Right atrium auricular region (tissue), 2 donors: ENCODE results near the gene AATF. TPM values are rescaled to one million over a fixed set of nuclear protein-coding genes. Genes with fewer than 3 reads are reported as not detected.
A peak's percentile ranks its signal among the peaks of the same experiment; 100 is the strongest.

Experiments used
- DNase-seq: peaks from one replicate; pipeline ENCODE4 v3.0.0-alpha.2; 2019; ENCODE audit warnings: low spot score
- H3K27ac ChIP-seq, 2 donors: fragments of 200-600 bp; sonication (generic); 1 replicate in 1 of 2; 2 replicates in 1 of 2; pipeline ENCODE4 v1.5.1; 2016 to 2019
- H3K27me3 ChIP-seq, 2 donors: fragments of 200-600 bp; sonication (generic); one replicate each; pipeline versions ENCODE4 v1.5.1 to v1.6.0; 2017 to 2019
- H3K36me3 ChIP-seq: fragments of 200-600 bp; sonication (generic); one replicate; pipeline ENCODE4 v1.5.1; 2016
- H3K4me1 ChIP-seq, 2 donors: fragments of 200-600 bp; sonication (generic); one replicate each; pipeline versions ENCODE4 v1.5.1 to v1.6.0; 2017 to 2019
- H3K4me3 ChIP-seq, 2 donors: fragments of 200-600 bp; sonication (generic); 1 replicate in 1 of 2; 2 replicates in 1 of 2; pipeline ENCODE4 v1.5.1; 2017 to 2019; ENCODE audit warnings: mild to moderate bottlenecking in 1 of 2, moderate library complexity in 1 of 2
- H3K9me3 ChIP-seq, 2 donors: fragments of 200-600 bp; sonication (generic); one replicate each; pipeline ENCODE4 v1.5.1; 2019
- total RNA-seq, 2 donors: library from RNA; depleted of rRNA; stranded (reverse); fragments of >200 nt; gene quantifications; one replicate each; pipeline ENCODE4 v1.1.0, GENCODE V29; 2016
- TF ChIP-seq, protein P1 (sequence below), 2 donors: fragments of 200-600 bp; sonication (generic); IDR thresholded peaks; one replicate each; pipeline ENCODE4 v1.5.1; 2019; ENCODE audit warnings: antibody characterized with exemption in 2 of 2

Gene AATF
- total RNA-seq, 2 donors from 2014 or later = 17.8 to 23.2 TPM

GRCh38 chr17:36937959-36938565 is 10.7 kb upstream of the AATF start:
- H3K4me3 ChIP-seq = peak overlapping the region in 1 of 2 donors; percentile 28
- H3K4me1 ChIP-seq = peaks cover 0 to 78% of the 10 kb centered on the region in 2 donors
- DNase-seq = no peak
- TF ChIP-seq, protein P1, sequence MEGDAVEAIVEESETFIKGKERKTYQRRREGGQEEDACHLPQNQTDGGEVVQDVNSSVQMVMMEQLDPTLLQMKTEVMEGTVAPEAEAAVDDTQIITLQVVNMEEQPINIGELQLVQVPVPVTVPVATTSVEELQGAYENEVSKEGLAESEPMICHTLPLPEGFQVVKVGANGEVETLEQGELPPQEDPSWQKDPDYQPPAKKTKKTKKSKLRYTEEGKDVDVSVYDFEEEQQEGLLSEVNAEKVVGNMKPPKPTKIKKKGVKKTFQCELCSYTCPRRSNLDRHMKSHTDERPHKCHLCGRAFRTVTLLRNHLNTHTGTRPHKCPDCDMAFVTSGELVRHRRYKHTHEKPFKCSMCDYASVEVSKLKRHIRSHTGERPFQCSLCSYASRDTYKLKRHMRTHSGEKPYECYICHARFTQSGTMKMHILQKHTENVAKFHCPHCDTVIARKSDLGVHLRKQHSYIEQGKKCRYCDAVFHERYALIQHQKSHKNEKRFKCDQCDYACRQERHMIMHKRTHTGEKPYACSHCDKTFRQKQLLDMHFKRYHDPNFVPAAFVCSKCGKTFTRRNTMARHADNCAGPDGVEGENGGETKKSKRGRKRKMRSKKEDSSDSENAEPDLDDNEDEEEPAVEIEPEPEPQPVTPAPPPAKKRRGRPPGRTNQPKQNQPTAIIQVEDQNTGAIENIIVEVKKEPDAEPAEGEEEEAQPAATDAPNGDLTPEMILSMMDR (IDR thresholded peaks at IDR 0.05) = no peak
- no peaks in the 10 kb centered on the region for H3K36me3 ChIP-seq
- no peaks in the 10 kb centered on the region for H3K9me3 ChIP-seq
- no peak overlapping the region for H3K27ac ChIP-seq
- H3K27me3 ChIP-seq = peaks cover 80 to 99% of the 10 kb centered on the region in 2 donors

GRCh38 chr17:36938566-36939051 is 10.1 kb upstream of the AATF start:
- Histone ChIP-seq H3K4me1 (peaks cover 0 to 76% of the 10 kb centered on the region in 2 donors), H3K4me3 (no peak overlapping the region)
- TF ChIP-seq, protein P1 (IDR thresholded peaks at IDR 0.05) = no peak

GRCh38 chr17:36939052-36939801 is 9.5 kb upstream of the AATF start:
- TF ChIP-seq, protein P1 (IDR thresholded peaks at IDR 0.05) = no peak
- Histone ChIP-seq H3K36me3 (no peaks in the 10 kb centered on the region), H3K27ac (no peak overlapping the region), H3K4me1 (peaks cover 0 to 70% of the 10 kb centered on the region in 2 donors), H3K4me3 (no peak overlapping the region), H3K27me3 (peaks cover 77 to 94% of the 10 kb centered on the region in 2 donors), H3K9me3 (no peaks in the 10 kb centered on the region)
- no peak for DNase-seq

More at GRCh38 chr17:36938566-36939051, 10.1 kb upstream of the AATF start:
- no peak for DNase-seq
- Histone ChIP-seq H3K27me3 (peaks cover 80 to 99% of the 10 kb centered on the region in 2 donors), H3K9me3 (no peaks in the 10 kb centered on the region), H3K36me3 (no peaks in the 10 kb centered on the region), H3K27ac (no peak overlapping the region)

- H3K4me3 ChIP-seq = no peak overlapping the region
- no peaks in the 10 kb centered on the region for H3K36me3 ChIP-seq
- H3K27me3 ChIP-seq = peaks cover 74 to 93% of the 10 kb centered on the region in 2 donors
- H3K9me3 ChIP-seq = no peaks in the 10 kb centered on the region
- TF ChIP-seq, protein P1 (IDR thresholded peaks at IDR 0.05) = no peak
- peaks cover 0 to 64% of the 10 kb centered on the region in 2 donors for H3K4me1 ChIP-seq
- DNase-seq = no peak
- no peak overlapping the region for H3K27ac ChIP-seq
Measured at GRCh38 chr17:36939802-36940312, 8.9 kb upstream of the AATF start.

DNA sequence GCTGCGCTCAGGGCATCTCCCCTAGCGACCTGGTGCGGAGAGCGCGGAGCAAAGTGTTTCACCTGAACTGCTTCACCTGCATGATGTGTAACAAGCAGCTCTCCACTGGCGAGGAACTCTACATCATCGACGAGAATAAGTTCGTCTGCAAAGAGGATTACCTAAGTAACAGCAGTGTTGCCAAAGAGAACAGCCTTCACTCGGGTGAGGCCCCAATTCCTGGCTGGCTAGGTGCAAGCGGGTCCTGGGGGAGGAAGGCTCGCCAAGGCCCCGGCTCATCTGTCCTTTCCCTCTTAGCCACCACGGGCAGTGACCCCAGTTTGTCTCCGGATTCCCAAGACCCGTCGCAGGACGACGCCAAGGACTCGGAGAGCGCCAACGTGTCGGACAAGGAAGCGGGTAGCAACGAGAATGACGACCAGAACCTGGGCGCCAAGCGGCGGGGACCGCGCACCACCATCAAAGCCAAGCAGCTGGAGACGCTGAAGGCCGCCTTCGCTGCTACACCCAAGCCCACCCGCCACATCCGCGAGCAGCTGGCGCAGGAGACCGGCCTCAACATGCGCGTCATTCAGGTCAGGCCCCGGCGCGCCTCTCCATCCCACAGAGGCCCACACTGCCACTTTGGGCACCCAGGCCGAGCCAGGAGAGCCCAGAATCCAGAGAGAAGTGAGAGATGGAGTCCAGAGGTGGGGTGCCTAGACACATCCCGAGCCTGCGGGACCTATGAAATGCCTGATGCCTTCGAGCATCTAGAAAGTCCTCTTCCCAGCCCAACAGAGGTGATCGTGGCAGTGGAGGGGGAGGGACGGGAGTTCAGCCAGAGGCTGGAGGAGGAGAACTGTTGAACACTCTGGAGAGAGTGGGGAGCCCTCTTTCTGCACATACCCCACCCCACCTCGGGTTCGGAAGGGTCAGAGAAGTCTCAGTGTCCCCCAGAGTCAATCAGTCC is 8.2 kb upstream of the AATF start:
- Histone ChIP-seq H3K36me3 (no peaks in the 10 kb centered on the region), H3K27me3 (peaks cover 74 to 91% of the 10 kb centered on the region in 2 donors), H3K4me1 (peaks cover 0 to 57% of the 10 kb centered on the region in 2 donors), H3K27ac (no peak overlapping the region), H3K9me3 (no peaks in the 10 kb centered on the region), H3K4me3 (no peak overlapping the region)
- TF ChIP-seq, protein P1 (IDR thresholded peaks at IDR 0.05) = no peak
- DNase-seq = no peak
